Loucy (cell line): ENCODE measurements around the gene DPP4.

Experiments
- CTCF ChIP-seq: fragments of 200-600 bp; sonication (generic); conservative IDR thresholded peaks from 2 replicates; pipeline ENCODE4 v1.5.1; 2014; ENCODE audit warnings: mild to moderate bottlenecking, antibody characterized with exemption, low read length
- EZH2phosphoT487 ChIP-seq: fragments of 200-600 bp; IDR thresholded peaks from 2 replicates; pipeline ENCODE4 v1.6.1; 2018; ENCODE audit warnings: antibody characterized with exemption, mild to moderate bottlenecking, moderate library complexity, borderline replicate concordance

- TF ChIP-seq CTCF (no peak), EZH2phosphoT487 (no peak)
Measured at GRCh38 chr2:161975062-161975812, 98.8 kb downstream of the DPP4 start.
